ENCODE measurements around the gene SP110.

DNA sequence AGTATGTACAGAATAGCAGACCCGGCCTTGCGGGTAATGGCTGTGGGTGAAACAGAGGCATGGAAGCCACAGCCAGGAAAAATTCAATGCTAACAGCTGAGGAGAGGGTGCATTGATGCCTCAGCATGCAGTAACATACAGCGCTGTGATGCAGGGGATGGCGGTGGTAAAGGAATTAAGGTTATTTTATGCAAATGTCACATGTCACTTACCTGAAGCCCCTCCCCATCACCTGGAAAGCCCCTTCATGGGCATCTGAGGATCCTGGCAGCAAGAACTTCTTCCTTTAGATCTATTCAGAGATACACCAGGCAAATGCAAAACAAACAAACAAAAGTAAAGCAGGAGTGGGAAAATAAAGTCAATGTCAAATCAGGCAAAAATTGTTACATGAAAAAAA lies 1.7 kb upstream of the SP110 start:
- TF ChIP-seq, protein P1, sequence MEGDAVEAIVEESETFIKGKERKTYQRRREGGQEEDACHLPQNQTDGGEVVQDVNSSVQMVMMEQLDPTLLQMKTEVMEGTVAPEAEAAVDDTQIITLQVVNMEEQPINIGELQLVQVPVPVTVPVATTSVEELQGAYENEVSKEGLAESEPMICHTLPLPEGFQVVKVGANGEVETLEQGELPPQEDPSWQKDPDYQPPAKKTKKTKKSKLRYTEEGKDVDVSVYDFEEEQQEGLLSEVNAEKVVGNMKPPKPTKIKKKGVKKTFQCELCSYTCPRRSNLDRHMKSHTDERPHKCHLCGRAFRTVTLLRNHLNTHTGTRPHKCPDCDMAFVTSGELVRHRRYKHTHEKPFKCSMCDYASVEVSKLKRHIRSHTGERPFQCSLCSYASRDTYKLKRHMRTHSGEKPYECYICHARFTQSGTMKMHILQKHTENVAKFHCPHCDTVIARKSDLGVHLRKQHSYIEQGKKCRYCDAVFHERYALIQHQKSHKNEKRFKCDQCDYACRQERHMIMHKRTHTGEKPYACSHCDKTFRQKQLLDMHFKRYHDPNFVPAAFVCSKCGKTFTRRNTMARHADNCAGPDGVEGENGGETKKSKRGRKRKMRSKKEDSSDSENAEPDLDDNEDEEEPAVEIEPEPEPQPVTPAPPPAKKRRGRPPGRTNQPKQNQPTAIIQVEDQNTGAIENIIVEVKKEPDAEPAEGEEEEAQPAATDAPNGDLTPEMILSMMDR (IDR thresholded peaks at IDR 0.05; ENCODE audit: low read depth, low read length): no peak
- TF ChIP-seq EZH2phosphoT487 (IDR thresholded peaks at IDR 0.05; ENCODE audit: low read depth): no peak
